ENCODE measurements around the gene BOC.

The BOC gene

GRCh38 chr3:113186566-113186965 lies 24.8 kb upstream of the BOC start:
- DNase-seq: no peak

DNA sequence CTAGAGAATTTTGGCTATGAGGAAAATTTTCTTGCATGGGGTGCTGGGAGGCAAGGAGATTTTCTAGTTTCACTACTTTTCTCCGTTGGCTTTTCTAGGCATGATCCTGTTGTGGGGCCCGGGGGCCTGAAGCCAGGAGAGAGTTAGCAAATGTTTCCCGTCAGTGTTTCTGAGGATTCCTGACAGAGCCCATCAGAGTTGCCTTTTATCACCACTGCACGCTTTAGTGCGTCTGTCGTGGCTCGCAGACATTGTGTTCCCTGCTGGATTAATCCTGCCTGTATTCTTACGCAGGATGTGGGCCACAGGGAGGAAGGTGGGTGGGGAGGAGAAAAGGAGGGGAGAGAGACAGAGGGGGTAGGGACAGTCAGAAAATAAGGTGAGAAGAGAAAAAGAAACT lies 18.1 kb upstream of the BOC start:
- no peak for DNase-seq

- no peak for DNase-seq
Measured at GRCh38 chr3:113193719-113194118, 17.6 kb upstream of the BOC start.

- no peak for DNase-seq
Measured at GRCh38 chr3:113194823-113195401, 16.4 kb upstream of the BOC start.

- DNase-seq: no peak
Measured at GRCh38 chr3:113200351-113200750, 11.0 kb upstream of the BOC start.

- DNase-seq: no peak
Measured at GRCh38 chr3:113200946-113201345, 10.4 kb upstream of the BOC start.

DNA sequence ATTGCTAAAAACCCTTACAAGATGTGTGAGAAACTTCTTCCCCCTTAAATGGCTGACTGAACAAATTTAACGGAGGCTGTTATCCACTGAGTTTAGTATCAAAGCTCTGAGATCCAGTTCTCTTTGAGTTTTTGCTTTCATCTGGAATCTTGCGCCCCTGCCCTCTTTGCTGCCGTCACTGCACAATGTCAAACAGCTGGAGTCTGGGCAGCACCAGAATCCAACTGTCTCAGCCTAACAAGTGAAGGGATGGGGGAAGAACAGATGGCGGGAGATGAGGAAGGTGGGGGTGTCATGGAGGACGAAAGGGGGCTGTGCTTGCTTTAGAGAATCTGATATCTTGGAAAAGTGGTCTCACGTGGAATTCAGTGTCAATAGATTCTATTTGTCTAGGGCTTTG lies 7.0 kb upstream of the BOC start:
- DNase-seq: no peak

DNA sequence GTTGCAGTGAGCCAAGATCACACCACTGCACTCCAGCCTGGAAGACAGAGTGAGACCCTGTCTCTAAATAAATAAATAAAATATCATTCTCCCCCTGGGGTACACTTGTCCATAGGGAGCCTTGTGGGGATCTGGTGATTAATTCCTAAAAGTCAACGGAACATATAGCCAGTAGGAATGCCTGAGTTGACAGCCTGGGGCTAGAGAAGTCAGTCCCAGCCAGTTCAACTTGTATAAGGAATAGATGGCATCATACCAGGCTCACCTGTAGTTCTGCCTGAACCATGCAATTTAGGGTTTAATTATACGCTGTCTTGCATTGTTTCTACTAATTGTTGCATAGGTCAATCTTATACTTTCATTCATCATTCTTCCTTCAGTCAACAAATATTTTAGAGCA lies 5.9 kb upstream of the BOC start:
- no peak for DNase-seq

DNA sequence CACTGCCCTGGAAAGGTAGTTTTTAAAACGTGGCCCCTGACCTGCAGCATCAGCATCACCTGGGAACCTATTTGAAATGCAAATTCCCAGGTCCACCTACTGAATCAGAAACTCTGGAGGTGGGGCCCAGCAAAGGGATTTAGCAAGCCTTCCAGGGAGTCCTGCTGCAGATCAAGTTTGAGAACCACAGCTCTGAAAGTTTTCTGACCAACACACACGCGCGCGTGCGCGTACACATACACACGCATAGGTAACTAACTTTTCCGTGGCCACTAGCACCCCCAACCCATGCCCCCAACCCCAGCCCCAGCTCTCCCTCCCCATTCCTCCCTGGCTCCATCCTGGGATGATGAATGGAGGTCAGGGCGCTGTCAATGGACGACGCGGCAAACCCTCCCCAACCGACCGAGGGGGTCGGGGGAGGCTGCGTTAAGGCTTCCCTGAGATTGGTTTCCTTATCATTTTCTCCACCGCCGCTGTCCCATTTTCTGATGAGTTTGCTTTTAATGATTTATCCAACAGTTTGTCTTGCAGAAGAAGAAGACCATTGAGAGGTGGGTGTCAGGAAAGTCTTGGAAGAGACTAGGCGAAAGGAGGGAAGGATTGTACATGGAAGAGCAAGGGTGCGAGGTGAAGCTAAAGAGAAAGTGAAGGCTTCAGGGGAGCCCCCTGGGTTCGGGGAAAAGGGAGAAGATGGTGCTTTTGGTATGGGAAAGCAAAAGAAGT lies 590 bp upstream of the BOC start:
- no peak for DNase-seq

GRCh38 chr3:113212150-113212843 lies 940 bp downstream of the BOC start:
- DNase-seq: no peak

DNA sequence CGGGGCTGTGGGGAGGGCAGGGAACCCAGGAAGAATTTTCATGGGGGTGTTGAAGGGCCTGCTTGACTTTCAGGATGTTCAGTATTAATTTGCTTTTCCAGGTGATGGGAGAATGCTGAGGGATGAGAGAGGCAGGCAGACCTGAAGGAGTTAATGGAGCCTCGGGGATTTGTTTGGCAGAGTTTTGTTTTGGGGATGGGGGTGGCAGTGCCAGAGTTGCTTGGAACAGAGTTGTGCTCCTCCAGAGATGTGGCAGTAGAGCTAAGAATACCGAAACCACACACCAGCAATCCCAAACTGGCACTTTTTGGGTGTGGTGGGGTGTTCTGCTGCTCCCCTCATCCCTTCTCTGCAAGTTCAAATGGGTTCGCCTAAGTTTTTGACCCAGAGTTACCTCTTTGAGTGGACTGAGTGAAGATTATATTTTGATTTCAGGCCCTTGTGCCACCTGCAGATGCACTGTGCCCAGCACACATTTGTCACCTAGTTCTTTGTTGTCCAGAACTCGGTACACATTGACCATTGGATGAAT lies 1.6 kb downstream of the BOC start:
- DNase-seq: no peak

DNA sequence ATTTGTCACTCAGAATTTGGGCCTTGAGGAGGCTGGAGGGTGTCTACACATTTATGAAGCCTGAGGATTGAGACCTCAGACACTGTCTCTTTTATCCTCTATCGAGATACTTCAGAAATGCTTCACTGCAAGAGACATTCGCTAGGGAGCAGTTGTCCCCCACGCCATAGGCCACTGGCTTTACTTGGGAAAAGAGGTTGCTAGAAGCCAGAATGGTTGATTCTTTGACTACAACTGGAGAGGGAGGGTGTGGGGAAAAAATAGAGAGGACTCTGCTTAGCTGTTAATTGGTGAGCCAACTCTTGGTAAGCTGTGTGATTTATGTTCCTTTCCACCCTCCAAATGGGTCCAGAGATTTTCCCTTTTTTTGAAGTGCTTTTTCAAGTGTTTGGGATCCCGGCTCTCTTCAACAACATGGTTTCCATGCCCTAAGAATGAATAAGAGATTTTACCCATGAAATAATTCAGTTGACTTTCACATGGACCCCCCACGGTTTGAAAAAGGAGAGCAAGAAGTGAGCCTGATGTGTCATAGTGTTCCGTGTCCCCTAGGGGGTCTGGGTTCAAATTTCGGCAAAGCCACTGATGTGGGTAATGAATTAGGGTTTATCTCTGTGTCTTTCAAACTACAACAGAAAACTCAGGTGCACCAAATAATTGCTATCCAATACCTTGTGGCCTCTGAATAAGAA lies 2.7 kb downstream of the BOC start:
- DNase-seq: no peak

DNA sequence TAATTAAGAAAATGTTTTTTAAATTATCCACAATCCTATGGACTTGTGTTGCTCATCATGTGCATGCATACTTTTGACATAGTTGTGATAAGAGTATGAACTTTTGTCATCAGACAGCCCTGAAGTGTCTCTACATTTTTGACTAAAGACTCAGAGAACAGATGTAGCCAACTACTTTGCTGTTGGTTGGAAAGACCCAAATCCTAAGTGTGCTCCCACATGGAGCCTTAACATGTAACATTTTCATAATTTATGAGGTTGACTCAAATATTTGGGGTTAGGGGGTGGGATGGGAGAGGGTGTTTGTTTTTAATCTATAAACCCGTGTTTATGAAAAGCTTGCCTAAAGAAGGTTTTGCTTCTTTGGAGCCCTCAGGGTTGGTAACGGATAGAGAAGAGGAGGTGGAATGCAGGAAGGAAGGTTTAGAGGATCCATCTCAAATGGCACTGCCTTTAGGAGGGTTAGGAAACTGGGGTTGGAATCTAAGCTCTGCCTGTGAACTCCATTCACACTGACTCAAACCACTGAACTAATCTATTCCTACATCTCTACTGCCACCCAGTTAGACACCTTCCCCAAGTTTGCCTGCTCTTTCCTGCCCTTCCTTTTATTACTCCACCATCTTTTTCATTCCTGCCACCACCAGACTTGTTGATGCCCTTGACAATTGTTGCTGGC lies 3.7 kb downstream of the BOC start:
- DNase-seq: no peak

GRCh38 chr3:113216393-113216792 lies 5.0 kb downstream of the BOC start:
- no peak for DNase-seq

GRCh38 chr3:113218011-113218680 lies 6.8 kb downstream of the BOC start:
- no peak for DNase-seq

DNA sequence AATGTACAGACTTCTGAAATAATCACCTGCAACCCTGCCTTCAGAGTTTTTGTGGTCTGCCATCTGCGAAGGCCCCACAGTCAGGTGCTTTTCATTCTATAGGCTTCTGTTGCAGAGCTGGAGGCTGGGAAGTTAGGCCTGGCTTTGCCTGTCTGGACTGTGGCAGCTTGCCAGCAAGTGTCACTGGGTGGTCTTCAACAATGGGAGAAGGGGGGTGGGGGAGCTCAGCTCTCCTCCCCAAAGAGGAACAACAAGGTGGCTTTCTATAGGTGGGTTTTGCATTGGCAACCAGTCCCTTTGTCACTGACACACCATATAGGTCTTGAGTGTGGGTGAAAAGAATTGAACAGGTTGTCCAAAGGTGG lies 7.3 kb downstream of the BOC start:
- DNase-seq: no peak

GRCh38 chr3:113219605-113220300 lies 8.4 kb downstream of the BOC start:
- no peak for DNase-seq

DNA sequence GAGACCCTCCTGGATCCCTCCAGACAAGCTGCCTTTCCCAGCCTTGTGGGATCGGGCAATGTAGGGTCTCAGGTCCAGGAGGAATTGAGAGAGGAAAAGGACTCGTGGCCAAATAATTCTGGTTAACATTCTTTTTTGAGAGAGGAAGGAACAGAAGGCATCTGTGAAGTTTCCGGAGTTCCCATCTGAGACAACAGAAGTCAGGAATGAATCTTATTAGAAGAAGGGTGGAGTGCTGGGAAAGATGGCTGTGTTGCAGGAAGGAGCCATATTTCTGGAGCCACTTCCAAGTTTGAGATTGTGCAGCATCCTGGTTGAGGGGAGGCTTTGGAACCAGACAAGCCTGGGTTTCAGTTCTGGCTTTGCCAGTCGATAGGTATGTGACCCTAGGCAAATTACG lies 9.4 kb downstream of the BOC start:
- no peak for DNase-seq

- DNase-seq: no peak
Measured at GRCh38 chr3:113221721-113222257, 10.4 kb downstream of the BOC start.

- no peak for DNase-seq
Measured at GRCh38 chr3:113222451-113223086, 11.2 kb downstream of the BOC start.
